Fibroblast of lung (primary cell): Measurements from ENCODE around the gene MAGI2.

Experiments
- CTCF ChIP-seq, 2 donors: IDR thresholded peaks in 1 of 2; conservative IDR thresholded peaks in 1 of 2; 1 replicate in 1 of 2; 2 replicates in 1 of 2; pipeline ENCODE4 v1.5.1; 2011 to 2012; ENCODE audit warnings: low read length in 2 of 2, control low read depth in 1 of 2, inconsistent platforms in 1 of 2, low read depth in 1 of 2, mild to moderate bottlenecking in 1 of 2
- EZH2 ChIP-seq: IDR thresholded peaks from 2 replicates; pipeline ENCODE4 v1.5.1; 2012; ENCODE audit warnings: low read length, control low read depth, mild to moderate bottlenecking; ENCODE audit errors: missing control alignments

- TF ChIP-seq CTCF (conservative IDR thresholded peaks at IDR 0.05 in 1 of 2, IDR thresholded peaks at IDR 0.05 in 1 of 2; ENCODE audit: low read depth in 1 of 2, low read length in 2 of 2) (no peak), EZH2 (no peak)
Observed at GRCh38 chr7:78539825-78540224, 913.6 kb downstream of the MAGI2 start.
